GM10266 (cell line): Measurements from ENCODE around the gene ZNF525.
"Not testable (repeated sequence)": the region's sequence is repeated elsewhere in the genome, so short reads cannot be mapped to it uniquely, and the experiment has no call there.

ENCODE experiments used
- DNase-seq: peaks from one replicate; pipeline ENCODE4 v3.0.0; 2012; ENCODE audit errors: extremely low spot score
- CTCF ChIP-seq: IDR thresholded peaks from 2 replicates; pipeline ENCODE4 v1.5.1; 2012; ENCODE audit warnings: mild to moderate bottlenecking, low read depth; ENCODE audit not compliant: control insufficient read depth, insufficient read depth; ENCODE audit errors: missing control alignments

ZNF525 gene

DNA sequence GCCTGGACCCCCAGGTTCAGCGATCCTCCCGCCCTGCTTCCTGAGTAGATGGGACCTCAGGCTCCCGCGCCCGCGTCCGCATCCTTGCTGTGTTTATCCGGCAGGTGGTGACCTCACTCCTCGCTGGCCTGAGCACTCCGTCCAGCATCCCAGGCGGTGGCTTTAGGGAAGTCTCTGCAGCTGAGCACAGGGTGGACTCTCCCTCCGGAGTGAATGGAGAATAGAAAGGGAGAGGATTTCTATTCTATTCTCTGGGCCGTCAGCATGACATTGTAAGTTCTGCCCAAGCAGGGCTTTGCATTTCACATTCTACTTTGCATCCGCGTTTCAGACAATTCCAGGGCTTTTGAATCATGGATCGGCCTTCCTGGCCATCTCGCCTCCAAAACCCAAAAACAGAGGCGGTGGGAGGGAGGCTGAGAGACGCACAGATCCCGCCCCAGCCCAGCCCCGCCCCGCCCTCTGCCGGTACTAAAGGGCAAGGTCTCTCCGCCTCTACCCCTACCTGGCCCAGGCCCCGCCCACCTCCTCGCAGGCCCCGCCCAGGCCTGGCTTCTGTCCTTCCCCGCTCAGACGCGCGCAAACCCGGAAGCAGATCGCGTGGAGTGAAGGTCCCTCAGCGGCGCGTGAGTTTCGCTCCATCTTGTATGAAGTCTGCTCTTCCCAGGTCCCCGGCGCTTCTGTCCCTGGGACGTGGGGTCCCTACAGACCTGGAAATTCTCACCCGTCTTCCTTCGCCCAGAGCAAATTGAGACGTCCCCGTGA, at the start of gene ZNF525:
Gene ZNF525 (plus strand): TSS at position 572 of the 765 bp plus-strand sequence. CDS start 6,577 bp downstream, outside the sequence.
- peak; percentile 94 for DNase-seq
- TF ChIP-seq CTCF: peak; percentile 5

GRCh38 chr19:53328967-53329366, 36.5 kb upstream of the ZNF525 start:
- DNase-seq: no peak
- no peak for TF ChIP-seq CTCF

DNA sequence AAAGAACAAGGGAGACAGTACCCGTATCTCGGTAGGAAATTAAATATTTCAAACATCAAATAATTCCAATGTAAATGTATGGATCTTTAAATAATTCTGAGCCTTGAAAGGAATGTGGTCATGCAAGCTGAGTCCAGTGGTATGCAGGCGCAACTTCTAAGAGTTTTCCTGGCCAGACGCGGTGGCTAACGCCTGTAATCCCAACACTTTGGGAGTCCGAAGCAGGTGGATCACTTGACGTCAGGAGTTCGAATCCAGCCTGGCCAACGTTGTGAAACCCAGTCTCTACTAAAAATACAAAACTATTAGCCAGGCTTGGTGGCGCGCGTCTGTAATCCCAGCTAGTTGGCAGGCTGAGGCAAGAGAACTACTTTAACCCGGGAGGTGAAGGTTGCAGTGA, 33.0 kb upstream of the ZNF525 start:
- no peak for TF ChIP-seq CTCF
- no peak for DNase-seq

- no peak for TF ChIP-seq CTCF
- no peak for DNase-seq
Measured at GRCh38 chr19:53333066-53333462, 32.4 kb upstream of the ZNF525 start.

GRCh38 chr19:53333463-53334449, 31.7 kb upstream of the ZNF525 start, which contains the start of gene ZNF845:
ZNF845 (plus strand) TSS chr19:53333749; CDS start chr19:53341308, 7,559 bp downstream.
- peak; percentile 86 for DNase-seq

GRCh38 chr19:53344403-53344802, 21.1 kb upstream of the ZNF525 start:
- not testable (repeated sequence) for DNase-seq

More at GRCh38 chr19:53333463-53334449, 31.7 kb upstream of the ZNF525 start, which contains the start of gene ZNF845:
- no peak for TF ChIP-seq CTCF

DNA sequence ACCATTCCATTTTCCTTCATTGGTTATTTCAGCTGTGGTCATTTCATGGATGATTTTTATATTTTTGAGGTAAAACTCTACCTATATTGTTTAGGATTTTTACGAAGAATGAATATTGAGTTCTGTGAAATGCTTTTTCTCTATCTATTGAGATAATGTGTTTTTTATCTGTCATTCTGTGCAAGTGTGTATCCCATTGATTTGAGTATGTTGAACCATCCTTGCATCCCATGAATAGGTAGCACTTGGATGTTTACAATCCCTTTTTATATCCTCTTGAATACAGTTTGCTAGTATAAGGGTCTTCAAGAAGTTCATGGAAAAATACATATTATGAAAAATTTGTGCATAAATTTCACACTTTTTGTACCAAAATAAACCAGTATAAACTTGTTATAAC, 9.8 kb upstream of the ZNF525 start:
- TF ChIP-seq CTCF: no peak

More for the DNA sequence above, 9.8 kb upstream of the ZNF525 start:
- DNase-seq: no peak
